Heart left ventricle (tissue), 13 donors: Measurements from ENCODE around the gene PSMG3.

Experiments used
- CTCF ChIP-seq, 12 donors: fragments of 200-600 bp; sonication (generic) in 4 of 12; IDR thresholded peaks; one replicate each; pipeline versions ENCODE4 v1.5.0 to v1.8.0; 2018 to 2022; ENCODE audit warnings: antibody characterized with exemption in 12 of 12, mild to moderate bottlenecking in 5 of 12
- POLR2A ChIP-seq, 2 donors: fragments of 450-650 bp; IDR thresholded peaks; one replicate each; pipeline ENCODE4 v1.6.1; 2017; ENCODE audit warnings: antibody characterized with exemption in 2 of 2, mild to moderate bottlenecking in 2 of 2, moderate library complexity in 2 of 2
- donor health status: ischemic (EF 13 %, LVEDD 7.1; RV severe dilation, severe dysfunction).
- donor health status: DM: no; HTN: yes; CAD: no.
- donor health status: DM: no; HTN: no; CAD: no.
- donor health status: ischemic (EF 25% LVEDD 6.9; RV normal size, moderate dysfunction).
- donor health status: ischemic (EF 25% LVEDD 5.7; RV mildly dilated, moderate dysfunction).
- donor health status: ischemic (EF 35%, LVEDD 5.7; RV mildly dilated, moderate dysfunction).
- donor health status: nonischemic (EF 11% LVEDD 7.7; RV severe dilation, severe dysfunction).
- donor health status: DM: yes; HTN: yes; CAD: no.
- donor health status: PGD.
- donor health status: ischemic (EF 29% LVEDD 5.4; RV normal size, mild dysfunction).
- donor health status: nonischemic (EF 23%, LVEDD 6.1; RV moderate dilation, normal function).

GRCh38 chr7:1567896-1568510 is 1.8 kb downstream of the PSMG3 start:
- TF ChIP-seq CTCF (IDR thresholded peaks at IDR 0.05) (no peak), POLR2A (IDR thresholded peaks at IDR 0.05) (no peak)
